ENCODE results near the gene GPR137B.

DNA sequence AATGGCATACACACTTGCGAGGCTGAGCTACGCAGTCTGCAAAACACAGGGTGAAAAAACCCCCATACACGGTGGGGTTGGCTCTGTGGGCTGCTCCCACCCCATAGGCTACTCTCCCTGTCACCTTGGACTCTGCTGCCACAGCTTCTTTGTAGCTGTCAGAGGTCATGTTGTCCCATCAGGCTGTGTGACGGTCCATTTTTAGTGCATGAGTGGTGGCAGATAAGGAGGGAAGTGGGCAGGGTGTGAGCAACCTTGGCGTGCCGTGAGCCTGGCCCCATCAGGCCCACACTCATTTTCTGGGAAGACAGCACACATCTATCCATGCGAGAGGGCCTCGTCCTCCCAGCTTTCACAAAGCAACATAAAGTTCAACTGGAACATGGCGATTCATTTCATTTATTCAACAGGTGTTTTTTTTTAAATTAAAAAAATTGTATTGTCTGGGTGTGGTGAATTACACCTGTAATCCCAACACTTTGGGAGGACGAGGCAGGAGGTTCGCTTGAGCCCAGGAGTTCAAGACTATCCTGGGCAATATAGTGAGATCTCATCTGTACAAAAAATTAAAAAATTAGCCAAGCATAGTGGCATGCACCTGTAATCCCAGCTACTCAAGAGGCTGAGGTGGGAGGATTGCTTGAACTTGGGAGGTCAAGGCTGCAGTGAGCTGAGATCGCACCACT lies 9.5 kb downstream of the GPR137B start:
- TF ChIP-seq, protein P1, sequence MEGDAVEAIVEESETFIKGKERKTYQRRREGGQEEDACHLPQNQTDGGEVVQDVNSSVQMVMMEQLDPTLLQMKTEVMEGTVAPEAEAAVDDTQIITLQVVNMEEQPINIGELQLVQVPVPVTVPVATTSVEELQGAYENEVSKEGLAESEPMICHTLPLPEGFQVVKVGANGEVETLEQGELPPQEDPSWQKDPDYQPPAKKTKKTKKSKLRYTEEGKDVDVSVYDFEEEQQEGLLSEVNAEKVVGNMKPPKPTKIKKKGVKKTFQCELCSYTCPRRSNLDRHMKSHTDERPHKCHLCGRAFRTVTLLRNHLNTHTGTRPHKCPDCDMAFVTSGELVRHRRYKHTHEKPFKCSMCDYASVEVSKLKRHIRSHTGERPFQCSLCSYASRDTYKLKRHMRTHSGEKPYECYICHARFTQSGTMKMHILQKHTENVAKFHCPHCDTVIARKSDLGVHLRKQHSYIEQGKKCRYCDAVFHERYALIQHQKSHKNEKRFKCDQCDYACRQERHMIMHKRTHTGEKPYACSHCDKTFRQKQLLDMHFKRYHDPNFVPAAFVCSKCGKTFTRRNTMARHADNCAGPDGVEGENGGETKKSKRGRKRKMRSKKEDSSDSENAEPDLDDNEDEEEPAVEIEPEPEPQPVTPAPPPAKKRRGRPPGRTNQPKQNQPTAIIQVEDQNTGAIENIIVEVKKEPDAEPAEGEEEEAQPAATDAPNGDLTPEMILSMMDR (IDR thresholded peaks at IDR 0.05 in 2 of 3, conservative IDR thresholded peaks at IDR 0.05 in 1 of 3; ENCODE audit: insufficient read depth in 2 of 3, low read depth in 1 of 3, low read length in 3 of 3): no peak
- TF ChIP-seq KLF16 (IDR thresholded peaks at IDR 0.05): no peak
- no peak for TF ChIP-seq EP400 (IDR thresholded peaks at IDR 0.05)
- TF ChIP-seq COPS2 (conservative IDR thresholded peaks at IDR 0.05): no peak
- no peak for TF ChIP-seq FOXP1 (CRISPR knock-in tag; IDR thresholded peaks at IDR 0.05)
- TF ChIP-seq, protein P2, sequence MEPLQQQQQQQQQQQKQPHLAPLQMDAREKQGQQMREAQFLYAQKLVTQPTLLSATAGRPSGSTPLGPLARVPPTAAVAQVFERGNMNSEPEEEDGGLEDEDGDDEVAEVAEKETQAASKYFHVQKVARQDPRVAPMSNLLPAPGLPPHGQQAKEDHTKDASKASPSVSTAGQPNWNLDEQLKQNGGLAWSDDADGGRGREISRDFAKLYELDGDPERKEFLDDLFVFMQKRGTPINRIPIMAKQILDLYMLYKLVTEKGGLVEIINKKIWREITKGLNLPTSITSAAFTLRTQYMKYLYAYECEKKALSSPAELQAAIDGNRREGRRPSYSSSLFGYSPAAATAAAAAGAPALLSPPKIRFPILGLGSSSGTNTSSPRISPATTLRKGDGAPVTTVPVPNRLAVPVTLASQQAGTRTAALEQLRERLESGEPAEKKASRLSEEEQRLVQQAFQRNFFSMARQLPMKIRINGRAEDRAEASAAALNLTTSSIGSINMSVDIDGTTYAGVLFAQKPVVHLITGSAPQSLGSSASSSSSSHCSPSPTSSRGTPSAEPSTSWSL (CRISPR knock-in tag; IDR thresholded peaks at IDR 0.05; ENCODE audit: borderline replicate concordance): no peak
- no peak for TF ChIP-seq POLR2A (conservative IDR thresholded peaks at IDR 0.05)
- TF ChIP-seq ZSCAN32 (CRISPR knock-in tag; IDR thresholded peaks at IDR 0.05): no peak
- no peak for TF ChIP-seq KDM4B (IDR thresholded peaks at IDR 0.05; ENCODE audit: borderline replicate concordance in 2 of 2, low read depth in 1 of 2)
- TF ChIP-seq PHF8 (IDR thresholded peaks at IDR 0.05; ENCODE audit: borderline replicate concordance, low read length): no peak
- TF ChIP-seq BRD9 (IDR thresholded peaks at IDR 0.05; ENCODE audit: low read depth, partially characterized antibody): no peak

Measured in K562 (cell line).